ENCODE data around the gene S100A14. TPM values are rescaled to one million over a fixed set of nuclear protein-coding genes. Genes with fewer than 3 reads are reported as not detected.

S100A14 gene
- total and polyA plus RNA-seq, 9 of the 15 experiments (the other 6 are each of a cell fraction or from before 2014, with no cell fraction given): 0.10 to 0.64 (median 0.24) TPM; not detected in 3

GRCh38 chr1:153629343-153629665, 13.2 kb upstream of the S100A14 start:
- ChIA-PET CTCF (ENCODE audit: low intra/inter-chr PET ratio) (no interaction called here), POLR2A (interaction anchor here (1.1 to 4.3 kb wide), 7 partner anchors 9 to 63 kb away, joined by 3 to 70 read pairs (median 5); partner anchors contain the start of gene S100A14)
- 60% methylated on average over 5 of the region's 5 CpGs for WGBS (ENCODE audit: insufficient coverage, low coverage, missing lambda C conversion rate)
- no peak for TF ChIP-seq ZSCAN29 (IDR thresholded peaks at IDR 0.05)
- no peak for TF ChIP-seq GMEB1 (CRISPR knock-in tag; IDR thresholded peaks at IDR 0.05)
- TF ChIP-seq, protein P1, sequence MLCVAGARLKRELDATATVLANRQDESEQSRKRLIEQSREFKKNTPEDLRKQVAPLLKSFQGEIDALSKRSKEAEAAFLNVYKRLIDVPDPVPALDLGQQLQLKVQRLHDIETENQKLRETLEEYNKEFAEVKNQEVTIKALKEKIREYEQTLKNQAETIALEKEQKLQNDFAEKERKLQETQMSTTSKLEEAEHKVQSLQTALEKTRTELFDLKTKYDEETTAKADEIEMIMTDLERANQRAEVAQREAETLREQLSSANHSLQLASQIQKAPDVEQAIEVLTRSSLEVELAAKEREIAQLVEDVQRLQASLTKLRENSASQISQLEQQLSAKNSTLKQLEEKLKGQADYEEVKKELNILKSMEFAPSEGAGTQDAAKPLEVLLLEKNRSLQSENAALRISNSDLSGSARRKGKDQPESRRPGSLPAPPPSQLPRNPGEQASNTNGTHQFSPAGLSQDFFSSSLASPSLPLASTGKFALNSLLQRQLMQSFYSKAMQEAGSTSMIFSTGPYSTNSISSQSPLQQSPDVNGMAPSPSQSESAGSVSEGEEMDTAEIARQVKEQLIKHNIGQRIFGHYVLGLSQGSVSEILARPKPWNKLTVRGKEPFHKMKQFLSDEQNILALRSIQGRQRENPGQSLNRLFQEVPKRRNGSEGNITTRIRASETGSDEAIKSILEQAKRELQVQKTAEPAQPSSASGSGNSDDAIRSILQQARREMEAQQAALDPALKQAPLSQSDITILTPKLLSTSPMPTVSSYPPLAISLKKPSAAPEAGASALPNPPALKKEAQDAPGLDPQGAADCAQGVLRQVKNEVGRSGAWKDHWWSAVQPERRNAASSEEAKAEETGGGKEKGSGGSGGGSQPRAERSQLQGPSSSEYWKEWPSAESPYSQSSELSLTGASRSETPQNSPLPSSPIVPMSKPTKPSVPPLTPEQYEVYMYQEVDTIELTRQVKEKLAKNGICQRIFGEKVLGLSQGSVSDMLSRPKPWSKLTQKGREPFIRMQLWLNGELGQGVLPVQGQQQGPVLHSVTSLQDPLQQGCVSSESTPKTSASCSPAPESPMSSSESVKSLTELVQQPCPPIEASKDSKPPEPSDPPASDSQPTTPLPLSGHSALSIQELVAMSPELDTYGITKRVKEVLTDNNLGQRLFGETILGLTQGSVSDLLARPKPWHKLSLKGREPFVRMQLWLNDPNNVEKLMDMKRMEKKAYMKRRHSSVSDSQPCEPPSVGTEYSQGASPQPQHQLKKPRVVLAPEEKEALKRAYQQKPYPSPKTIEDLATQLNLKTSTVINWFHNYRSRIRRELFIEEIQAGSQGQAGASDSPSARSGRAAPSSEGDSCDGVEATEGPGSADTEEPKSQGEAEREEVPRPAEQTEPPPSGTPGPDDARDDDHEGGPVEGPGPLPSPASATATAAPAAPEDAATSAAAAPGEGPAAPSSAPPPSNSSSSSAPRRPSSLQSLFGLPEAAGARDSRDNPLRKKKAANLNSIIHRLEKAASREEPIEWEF (CRISPR knock-in tag; IDR thresholded peaks at IDR 0.05): no peak
- no peak for TF ChIP-seq POLR2G (IDR thresholded peaks at IDR 0.05; ENCODE audit: low read depth, low read length)
- TF ChIP-seq FOXP1 (CRISPR knock-in tag; IDR thresholded peaks at IDR 0.05): no peak
- TF ChIP-seq ATF6 (CRISPR knock-in tag; IDR thresholded peaks at IDR 0.05): no peak
- H3K27me3 ChIP-seq (ENCODE audit: control insufficient read depth in 2 of 2, insufficient read depth in 2 of 2, low read length in 2 of 2): no peaks in the 10 kb centered on the region
- FAIRE-seq (no peak), DNase-seq (ENCODE audit: extremely low read depth in 1 of 4, low spot score in 3 of 4) (no peak), ATAC-seq (no peak)
- BruUV-seq (replicated peaks): no TSS peak
- intact Hi-C loops (cut with micrococcal nuclease): no loop called here
- H2AFZ ChIP-seq (ENCODE audit: low read depth, low read length): no peak overlapping the region
- no peaks in the 10 kb centered on the region for H4K20me1 ChIP-seq (replicated peaks; ENCODE audit: control insufficient read depth, insufficient read depth, low read length)
- H3K36me3 ChIP-seq (ENCODE audit: control insufficient read depth, insufficient read depth, low read length): peaks cover 9% of the 10 kb centered on the region; the same call in 2 of the 3 replicates
- H3K9me1 ChIP-seq (ENCODE audit: control insufficient read depth, insufficient read depth, low read length): no peaks in the 10 kb centered on the region
- H3K79me2 ChIP-seq (ENCODE audit: control insufficient read depth, insufficient read depth, low read length): peaks cover 11% of the 10 kb centered on the region
- in situ Hi-C loops (cut with MboI): no loop called here
- H3K4me1 ChIP-seq (replicated peaks in 1 of 2; ENCODE audit: control insufficient read depth in 2 of 2, insufficient read depth in 2 of 2, low read length in 2 of 2): peaks cover 31 to 51% of the 10 kb centered on the region in 2 experiments
- peak overlapping the region in 1 of 2 experiments; percentile 90; a peak in 2 of 4 replicates for H3K9ac ChIP-seq (ENCODE audit: insufficient read depth in 1 of 2, low read depth in 2 of 2, low read length in 2 of 2)
- no peaks in the 10 kb centered on the region for H3K9me3 ChIP-seq (replicated peaks; ENCODE audit: control insufficient read depth, insufficient read depth, low read depth, low read length)
- H3K4me2 ChIP-seq (ENCODE audit: insufficient read depth, low read length): no peak overlapping the region
- no peak overlapping the region for H3K4me3 ChIP-seq
- H3K27ac ChIP-seq (ENCODE audit: extremely low read depth, low read depth, low read length): no peak overlapping the region

Data from K562 (cell line).